ENCODE results near the gene OBP2A.
"Not testable (repeated sequence)": the region's sequence is repeated elsewhere in the genome, so short reads cannot be mapped to it uniquely, and the experiment has no call there.

The OBP2A gene

GRCh38 chr9:135545646-135546176, at the start of gene OBP2A:
Gene OBP2A, plus strand, starts transcription at chr9:135546126. Its CDS starts 55 bp downstream, at chr9:135546181.
- DNase-seq = not testable (repeated sequence)

- no peak for DNase-seq
These were observed 47.4 kb upstream of the OBP2A start for GRCh38 chr9:135498381-135499126.

- peak; percentile 88 for DNase-seq
These were observed 46.4 kb upstream of the OBP2A start for GRCh38 chr9:135499326-135500070.

- DNase-seq = no peak
These were observed 45.8 kb upstream of the OBP2A start for GRCh38 chr9:135500071-135500524.

- DNase-seq = peak; percentile 82
These were observed 45.2 kb upstream of the OBP2A start, which contains the start of gene MRPS2 for GRCh38 chr9:135500525-135501260. Gene MRPS2, plus strand, starts transcription at chr9:135500682. Its CDS starts 29 bp downstream, at chr9:135500711.

- no peak for DNase-seq
These were observed 44.4 kb upstream of the OBP2A start for GRCh38 chr9:135501261-135502167.

- DNase-seq = no peak
These were observed 43.6 kb upstream of the OBP2A start for GRCh38 chr9:135502168-135502872.

GRCh38 chr9:135502873-135503321, 43.0 kb upstream of the OBP2A start:
- DNase-seq = no peak

GRCh38 chr9:135503371-135504261, 42.3 kb upstream of the OBP2A start:
- no peak for DNase-seq

GRCh38 chr9:135504262-135505243, 41.4 kb upstream of the OBP2A start:
- DNase-seq = peak; percentile 52

- DNase-seq = no peak
These were observed 40.3 kb upstream of the OBP2A start for GRCh38 chr9:135505406-135506187.

GRCh38 chr9:135506327-135507103, 39.4 kb upstream of the OBP2A start:
- no peak for DNase-seq

GRCh38 chr9:135507104-135508035, 38.6 kb upstream of the OBP2A start:
- no peak for DNase-seq

GRCh38 chr9:135508211-135508820, 37.6 kb upstream of the OBP2A start:
- DNase-seq = no peak

GRCh38 chr9:135509458-135509857, 36.5 kb upstream of the OBP2A start:
- DNase-seq = no peak

GRCh38 chr9:135512241-135512603, 33.7 kb upstream of the OBP2A start:
- DNase-seq = no peak
